Measurements from ENCODE around the gene SHROOM4. TPM values are rescaled to one million over a fixed set of nuclear protein-coding genes. Genes with fewer than 3 reads are reported as not detected.

The SHROOM4 gene
- total RNA-seq, 2 donors from 2014 or later, result 1.6 to 2.6 TPM

DNA sequence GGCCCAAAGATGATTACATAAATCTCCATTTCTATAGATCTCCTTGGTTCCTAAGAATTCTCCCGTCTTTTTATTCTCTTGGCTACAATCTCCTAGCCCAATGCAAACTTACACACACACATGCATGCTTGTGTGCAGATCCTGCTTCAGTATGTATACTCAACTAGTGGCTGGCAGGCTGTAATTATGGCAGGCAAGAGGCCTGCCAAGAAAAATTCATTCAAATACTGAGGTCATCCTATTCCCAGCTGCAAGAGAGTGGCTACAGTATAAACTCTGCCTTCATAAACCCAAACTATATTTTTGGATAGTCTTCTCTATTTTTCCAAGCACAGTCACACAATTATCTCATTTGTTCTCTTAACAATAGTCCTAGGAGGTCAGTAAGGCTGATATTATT lies 95.2 kb downstream of the SHROOM4 start:
- intact Hi-C loops (cut with DNase I), result no loop called here
- H3K27ac ChIP-seq, result no peak overlapping the region
- no peak overlapping the region for H3K4me3 ChIP-seq
- no peak for ATAC-seq
- H3K27me3 ChIP-seq, result no peaks in the 10 kb centered on the region
- DNase-seq, result no peak
- WGBS, 2 donors, result 63 to 88% methylated on average over 1 of the region's 1 CpG
- TF ChIP-seq POLR2A (IDR thresholded peaks at IDR 0.05), result no peak
- TF ChIP-seq, protein P1, sequence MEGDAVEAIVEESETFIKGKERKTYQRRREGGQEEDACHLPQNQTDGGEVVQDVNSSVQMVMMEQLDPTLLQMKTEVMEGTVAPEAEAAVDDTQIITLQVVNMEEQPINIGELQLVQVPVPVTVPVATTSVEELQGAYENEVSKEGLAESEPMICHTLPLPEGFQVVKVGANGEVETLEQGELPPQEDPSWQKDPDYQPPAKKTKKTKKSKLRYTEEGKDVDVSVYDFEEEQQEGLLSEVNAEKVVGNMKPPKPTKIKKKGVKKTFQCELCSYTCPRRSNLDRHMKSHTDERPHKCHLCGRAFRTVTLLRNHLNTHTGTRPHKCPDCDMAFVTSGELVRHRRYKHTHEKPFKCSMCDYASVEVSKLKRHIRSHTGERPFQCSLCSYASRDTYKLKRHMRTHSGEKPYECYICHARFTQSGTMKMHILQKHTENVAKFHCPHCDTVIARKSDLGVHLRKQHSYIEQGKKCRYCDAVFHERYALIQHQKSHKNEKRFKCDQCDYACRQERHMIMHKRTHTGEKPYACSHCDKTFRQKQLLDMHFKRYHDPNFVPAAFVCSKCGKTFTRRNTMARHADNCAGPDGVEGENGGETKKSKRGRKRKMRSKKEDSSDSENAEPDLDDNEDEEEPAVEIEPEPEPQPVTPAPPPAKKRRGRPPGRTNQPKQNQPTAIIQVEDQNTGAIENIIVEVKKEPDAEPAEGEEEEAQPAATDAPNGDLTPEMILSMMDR (IDR thresholded peaks at IDR 0.05), result no peak
- H3K36me3 ChIP-seq (replicated peaks in 1 of 2; ENCODE audit: insufficient read depth in 1 of 2, low read depth in 2 of 2), result no peaks in the 10 kb centered on the region
- H3K4me1 ChIP-seq, result no peaks in the 10 kb centered on the region
- H3K9me3 ChIP-seq, result no peaks in the 10 kb centered on the region

DNA sequence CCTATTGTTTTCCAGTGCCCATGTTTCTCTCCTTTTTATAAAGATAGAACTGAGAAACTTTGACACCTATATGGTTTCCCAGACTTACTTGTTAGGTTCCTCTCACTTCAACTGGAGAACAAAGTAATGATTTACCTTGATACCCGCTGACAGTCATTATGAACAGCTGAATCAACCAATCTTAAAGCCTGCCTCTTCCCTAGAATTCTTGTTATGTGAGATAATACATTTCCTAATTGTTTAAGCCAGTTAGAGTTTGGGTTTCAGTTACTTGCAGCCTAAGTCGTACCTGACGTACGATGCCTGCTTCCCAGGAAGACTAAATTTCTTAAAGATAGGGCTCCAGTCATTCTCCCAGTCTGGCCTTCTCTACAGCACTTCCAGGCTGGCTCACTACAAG lies 97.3 kb downstream of the SHROOM4 start:
- DNase-seq (no peak), ATAC-seq (no peak)
- H3K4me1 ChIP-seq, result no peaks in the 10 kb centered on the region
- intact Hi-C loops (cut with DNase I), result no loop called here
- no peaks in the 10 kb centered on the region for H3K27me3 ChIP-seq
- no peaks in the 10 kb centered on the region for H3K36me3 ChIP-seq (replicated peaks in 1 of 2; ENCODE audit: insufficient read depth in 1 of 2, low read depth in 2 of 2)
- WGBS, 2 donors, result 88 to 98% methylated on average over 4 of the region's 4 CpGs
- H3K9me3 ChIP-seq, result no peaks in the 10 kb centered on the region
- no peak for TF ChIP-seq POLR2A (IDR thresholded peaks at IDR 0.05)
- TF ChIP-seq, protein P1 (IDR thresholded peaks at IDR 0.05), result no peak
- no peak overlapping the region for H3K27ac ChIP-seq
- no peak overlapping the region for H3K4me3 ChIP-seq

DNA sequence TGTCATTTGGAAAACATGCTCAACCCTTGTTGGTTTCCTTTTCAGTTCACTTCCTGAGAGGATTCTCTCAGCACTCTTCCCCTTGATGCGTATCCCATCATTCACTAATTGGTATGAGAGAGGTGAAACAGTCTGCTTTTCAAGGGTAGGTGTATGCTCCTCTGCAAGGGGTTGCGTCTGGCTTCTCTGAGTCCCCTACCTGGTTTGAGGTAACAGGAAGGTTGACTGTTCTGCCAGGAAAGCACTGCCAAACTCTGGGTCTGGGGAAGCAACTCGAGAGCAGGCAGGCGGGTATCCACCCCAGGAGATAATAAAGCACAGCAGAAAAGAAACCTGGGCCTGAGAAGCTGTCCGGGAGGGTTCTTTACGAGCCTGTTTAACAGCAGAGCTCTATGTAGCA lies 101.2 kb downstream of the SHROOM4 start:
- no peak for ATAC-seq
- Histone ChIP-seq H3K9me3 (no peaks in the 10 kb centered on the region), H3K36me3 (replicated peaks in 1 of 2; ENCODE audit: insufficient read depth in 1 of 2, low read depth in 2 of 2) (no peaks in the 10 kb centered on the region), H3K27me3 (no peaks in the 10 kb centered on the region), H3K4me3 (no peak overlapping the region), H3K4me1 (no peaks in the 10 kb centered on the region), H3K27ac (no peak overlapping the region)
- TF ChIP-seq, protein P1 (IDR thresholded peaks at IDR 0.05), result no peak
- TF ChIP-seq POLR2A (IDR thresholded peaks at IDR 0.05), result no peak
- no peak for DNase-seq
- intact Hi-C loops (cut with DNase I), result no loop called here
- WGBS, 2 donors, result 79 to 83% methylated on average over 2 to 6 of the region's 6 CpGs

DNA sequence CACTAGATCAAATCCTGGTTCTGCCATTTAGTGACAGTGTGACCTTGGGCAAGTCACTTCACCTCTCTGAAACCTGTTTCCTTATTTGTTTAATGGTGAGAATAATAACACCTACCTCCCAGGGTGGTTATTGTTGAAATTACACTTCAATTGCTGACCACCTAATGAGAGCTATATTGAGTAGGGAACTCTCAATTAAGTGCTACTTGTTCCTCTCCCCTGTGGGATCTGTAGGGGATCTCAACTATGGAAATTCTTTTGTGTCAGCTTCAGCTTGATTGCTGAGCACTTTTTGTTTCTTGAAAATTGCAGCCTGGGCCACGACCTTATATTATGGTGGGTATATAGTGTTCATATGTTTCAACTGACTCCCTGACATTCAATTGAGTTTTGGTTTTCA lies 102.1 kb downstream of the SHROOM4 start:
- H3K4me1 ChIP-seq, result no peaks in the 10 kb centered on the region
- ATAC-seq (no peak), DNase-seq (no peak)
- no peak overlapping the region for H3K4me3 ChIP-seq
- WGBS, 2 donors, result 36 to 44% methylated on average over 1 of the region's 1 CpG
- no peaks in the 10 kb centered on the region for H3K27me3 ChIP-seq
- no peak for TF ChIP-seq POLR2A (IDR thresholded peaks at IDR 0.05)
- TF ChIP-seq, protein P1 (IDR thresholded peaks at IDR 0.05), result no peak
- H3K9me3 ChIP-seq, result no peaks in the 10 kb centered on the region
- H3K27ac ChIP-seq, result no peak overlapping the region
- H3K36me3 ChIP-seq (replicated peaks in 1 of 2; ENCODE audit: insufficient read depth in 1 of 2, low read depth in 2 of 2), result no peaks in the 10 kb centered on the region
- intact Hi-C loops (cut with DNase I), result no loop called here

DNA sequence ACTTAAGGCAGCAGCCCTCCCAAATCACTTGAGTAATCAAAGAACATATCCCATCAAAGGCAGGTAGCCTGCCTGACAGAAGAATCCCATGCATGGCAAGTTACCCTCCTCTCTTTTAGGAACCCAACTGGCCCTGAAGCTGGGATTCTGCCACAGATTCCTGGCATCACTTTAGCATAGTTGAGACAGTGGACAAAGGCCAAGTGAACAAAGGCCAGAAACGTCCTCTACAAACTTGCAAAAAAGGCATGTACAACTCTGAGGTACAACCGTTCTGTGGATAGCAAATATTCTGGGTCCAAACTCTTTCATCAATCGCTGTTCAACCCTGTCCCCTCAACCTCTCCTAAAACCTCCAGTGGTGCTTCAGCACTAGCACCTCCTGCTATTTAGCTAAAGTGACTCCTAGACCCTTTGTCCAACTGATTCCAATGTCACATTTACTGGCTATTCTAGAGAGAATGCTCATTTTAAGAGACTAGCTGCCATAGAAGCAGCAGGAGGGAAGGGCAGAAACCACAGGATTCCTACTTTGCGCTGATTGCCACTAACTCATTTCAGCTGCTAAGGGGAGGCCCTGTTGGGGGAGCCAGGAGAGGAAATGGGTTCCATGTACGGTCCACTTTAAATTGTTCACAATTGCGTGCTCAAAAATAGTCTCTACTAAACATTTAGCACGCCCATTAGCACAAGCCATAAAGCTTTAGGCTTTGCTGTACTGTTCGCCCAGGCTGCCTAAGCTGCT lies 105.9 kb downstream of the SHROOM4 start:
- WGBS, 2 donors, result 63% methylated on average over 7 to 8 of the region's 8 CpGs
- ATAC-seq (no peak), DNase-seq (no peak)
- TF ChIP-seq POLR2A (IDR thresholded peaks at IDR 0.05), result no peak
- TF ChIP-seq, protein P1 (IDR thresholded peaks at IDR 0.05), result no peak
- no peaks in the 10 kb centered on the region for H3K36me3 ChIP-seq (replicated peaks in 1 of 2; ENCODE audit: insufficient read depth in 1 of 2, low read depth in 2 of 2)
- H3K9me3 ChIP-seq, result no peaks in the 10 kb centered on the region
- H3K27me3 ChIP-seq, result no peaks in the 10 kb centered on the region
- intact Hi-C loops (cut with DNase I), result no loop called here
- no peaks in the 10 kb centered on the region for H3K4me1 ChIP-seq
- no peak overlapping the region for H3K27ac ChIP-seq
- H3K4me3 ChIP-seq, result no peak overlapping the region

Data from body of pancreas (tissue), 4 donors.